Dermis microvascular lymphatic vessel endothelial cell (primary cell): ENCODE results near the gene RGS6. TPM values are rescaled to one million over a fixed set of nuclear protein-coding genes. Genes with fewer than 3 reads are reported as not detected.

ENCODE experiments used
- DNase-seq, 2 donors: peaks; one replicate each; pipeline versions ENCODE4 v3.0.0 to v3.0.0-alpha.2; 2010; ENCODE audit warnings: low read depth in 2 of 2
- total RNA-seq: library from RNA; depleted of rRNA; stranded (reverse); fragments of >200 nt; gene quantifications from 2 replicates; pipeline ENCODE4 v1.2.1, GENCODE V29; 2014

Gene RGS6
- total RNA-seq, 1 donor from 2014 or later = not detected

DNA sequence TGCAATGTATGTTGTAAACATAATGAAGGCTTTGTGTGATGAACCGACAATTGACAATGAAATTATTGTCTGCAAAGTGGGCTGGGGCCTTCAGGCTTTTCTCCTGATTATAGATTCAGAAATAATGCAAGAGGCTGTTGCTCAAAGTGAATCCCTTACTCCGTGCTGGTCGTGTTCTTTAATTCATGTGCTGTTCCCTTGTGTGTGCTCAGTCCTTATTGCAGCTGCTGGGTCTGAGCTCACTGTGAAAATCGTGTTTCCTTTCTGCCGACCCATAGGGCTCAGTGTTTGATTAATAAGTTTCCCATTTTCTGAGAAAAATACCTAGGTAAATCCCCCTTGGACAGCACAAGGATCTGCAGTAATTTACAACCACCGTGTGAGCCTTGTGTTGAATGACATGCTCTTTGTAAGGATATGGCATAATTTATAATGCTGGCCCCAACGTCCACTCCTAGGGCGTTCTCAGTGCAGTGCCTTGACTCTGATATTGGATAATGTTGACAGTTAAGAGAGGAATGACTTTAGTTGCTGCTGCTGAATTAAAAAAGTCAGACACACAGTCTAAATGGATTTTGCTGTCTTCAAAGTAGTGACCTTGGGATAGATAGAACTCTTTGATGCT, 81.6 kb downstream of the RGS6 start:
- DNase-seq = no peak

DNA sequence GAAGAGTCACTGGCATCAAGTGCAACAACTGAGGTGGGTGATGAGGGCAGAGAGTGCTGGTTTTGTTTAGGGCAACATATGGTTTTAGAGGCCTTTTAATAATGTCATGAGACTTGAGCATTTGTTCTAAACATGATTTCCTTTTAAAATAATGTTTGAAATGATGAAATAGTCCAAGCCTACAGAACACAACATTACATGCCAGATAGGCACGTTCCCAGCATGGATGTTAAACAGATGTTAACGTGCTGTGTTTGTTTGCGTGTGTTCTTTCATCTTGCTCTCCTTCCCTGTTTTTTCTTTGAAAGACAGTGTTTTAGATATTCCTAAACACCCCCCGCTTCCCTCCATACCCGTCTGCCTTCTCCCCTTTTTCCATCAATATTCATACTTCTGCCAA, 82.3 kb downstream of the RGS6 start:
- DNase-seq = no peak

DNA sequence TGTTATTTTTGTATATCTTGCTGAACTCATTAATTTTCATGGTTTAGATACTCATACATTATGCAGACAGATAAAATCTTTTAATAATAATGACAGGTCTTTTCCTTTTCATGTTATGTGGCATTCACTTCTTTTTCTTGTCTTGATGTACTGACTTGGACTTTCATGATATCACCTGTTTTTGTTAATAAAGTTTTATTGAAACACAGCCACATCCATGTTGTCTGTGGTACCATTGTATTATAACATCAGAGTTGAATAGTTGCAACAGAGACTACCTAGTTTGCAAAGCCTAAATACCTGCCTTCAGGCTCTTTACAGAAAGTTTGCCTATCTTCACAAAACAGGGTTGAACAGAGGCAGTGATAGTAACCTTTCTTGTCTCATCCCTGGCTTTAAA, 85.1 kb downstream of the RGS6 start:
- DNase-seq = no peak

- no peak for DNase-seq
Measured at GRCh38 chr14:72023128-72024042, 91.2 kb downstream of the RGS6 start.

GRCh38 chr14:72024043-72024407, 91.8 kb downstream of the RGS6 start:
- DNase-seq = peak in 1 of 2 donors; percentile 17

DNA sequence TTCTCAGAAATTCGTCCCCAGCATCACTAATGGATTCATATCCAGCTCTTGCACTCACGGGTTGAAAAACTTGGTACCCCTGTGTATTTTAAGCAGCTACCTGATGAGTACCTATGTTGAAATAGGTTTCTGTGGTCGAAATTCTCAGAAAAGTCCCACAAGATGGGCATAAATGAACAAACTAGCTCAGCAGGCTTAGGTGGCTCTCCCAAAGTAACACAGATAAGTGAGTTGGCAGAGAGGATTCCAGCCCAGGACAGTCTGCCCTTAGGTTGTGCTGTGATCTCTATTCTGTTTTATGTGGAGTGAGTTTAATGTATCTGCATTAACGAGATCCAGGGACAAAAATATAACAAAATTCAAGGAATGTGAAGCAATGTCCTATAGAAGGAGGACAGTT, 92.3 kb downstream of the RGS6 start:
- no peak for DNase-seq

GRCh38 chr14:72026536-72026935, 94.3 kb downstream of the RGS6 start:
- no peak for DNase-seq

DNA sequence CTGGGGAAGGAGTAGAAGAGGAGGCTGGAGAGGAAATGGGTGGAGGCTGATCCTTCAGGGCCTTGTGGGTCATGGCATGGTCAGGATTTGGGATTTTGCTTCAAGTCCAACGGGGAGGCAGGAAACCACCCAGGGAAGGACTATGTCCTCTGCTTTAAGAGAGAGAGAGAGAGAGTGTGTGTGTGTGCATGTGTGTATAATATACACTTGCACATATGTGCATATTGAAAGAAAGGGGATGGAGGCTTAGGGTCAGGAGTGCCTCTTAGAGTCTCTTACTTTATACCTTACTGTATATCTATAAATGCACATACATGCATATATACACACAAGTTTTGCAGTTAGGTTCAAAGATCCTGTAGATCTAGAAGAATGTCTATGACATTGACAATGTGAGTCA, 94.8 kb downstream of the RGS6 start:
- no peak for DNase-seq

- no peak for DNase-seq
Measured at GRCh38 chr14:72033365-72033764, 101.1 kb downstream of the RGS6 start.

DNA sequence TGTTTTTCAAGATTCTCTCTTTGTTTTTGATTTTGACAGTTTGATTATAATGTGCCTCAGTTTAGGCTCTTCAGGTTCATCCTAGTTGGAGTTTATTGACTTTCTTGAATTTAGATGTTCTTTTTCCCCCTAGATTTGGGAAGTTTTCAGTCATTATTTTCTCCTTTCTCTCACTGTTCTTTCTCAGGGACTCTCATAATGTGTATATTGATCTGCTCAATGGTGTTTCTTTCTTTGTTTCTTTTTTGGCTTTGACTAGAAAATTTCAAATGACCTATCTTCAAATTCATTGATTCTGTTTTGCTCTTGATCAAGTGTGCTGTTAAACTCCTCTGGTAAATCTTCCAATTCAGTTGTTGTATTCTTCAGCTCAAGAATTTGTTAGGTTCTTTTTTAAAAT, 108.3 kb downstream of the RGS6 start:
- DNase-seq = no peak

- DNase-seq = no peak
Measured at GRCh38 chr14:72045271-72045670, 113.0 kb downstream of the RGS6 start.

DNA sequence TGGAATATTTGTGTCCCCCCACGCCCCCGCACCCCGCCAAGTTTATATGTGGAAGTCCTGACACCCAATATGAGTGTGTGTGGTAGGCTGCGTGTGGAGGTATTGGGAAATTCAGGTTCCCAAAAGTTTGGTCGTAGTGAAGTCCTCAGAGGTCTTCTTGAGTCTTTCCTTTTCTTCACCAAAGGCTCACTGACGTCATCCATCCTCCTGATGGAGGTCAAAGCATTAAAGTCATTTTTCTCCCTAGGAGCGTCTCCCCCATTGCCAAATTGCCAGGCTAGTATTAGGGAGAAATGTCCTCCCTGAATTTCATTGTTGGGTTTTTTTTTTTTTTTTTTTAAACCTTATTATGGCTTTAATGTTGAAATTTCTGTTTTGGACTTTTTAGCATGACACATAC, 113.7 kb downstream of the RGS6 start:
- DNase-seq = no peak

DNA sequence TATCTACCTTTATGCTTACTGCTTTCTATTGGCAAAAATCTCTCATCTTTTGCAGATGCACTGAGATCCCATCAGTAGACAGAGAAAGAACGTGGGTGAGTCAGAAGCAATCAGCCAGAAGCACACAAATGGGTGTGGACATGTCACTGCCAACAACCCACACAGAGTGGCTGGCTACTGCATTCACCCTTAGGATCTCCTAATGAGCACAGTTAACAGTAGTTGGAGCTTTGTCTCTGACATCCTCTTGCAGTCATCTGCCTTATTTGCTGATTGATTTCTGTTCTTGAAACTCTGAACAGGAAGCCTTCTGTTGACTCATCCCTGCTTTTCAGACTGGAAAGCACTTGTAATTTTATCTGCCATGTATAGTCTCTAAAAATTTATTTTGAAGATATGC, 117.2 kb downstream of the RGS6 start:
- DNase-seq = no peak

GRCh38 chr14:72052356-72052755, 120.1 kb downstream of the RGS6 start:
- no peak for DNase-seq

- DNase-seq = no peak
Measured at GRCh38 chr14:72053651-72054050, 121.4 kb downstream of the RGS6 start.

GRCh38 chr14:72054911-72055310, 122.7 kb downstream of the RGS6 start:
- no peak for DNase-seq

DNA sequence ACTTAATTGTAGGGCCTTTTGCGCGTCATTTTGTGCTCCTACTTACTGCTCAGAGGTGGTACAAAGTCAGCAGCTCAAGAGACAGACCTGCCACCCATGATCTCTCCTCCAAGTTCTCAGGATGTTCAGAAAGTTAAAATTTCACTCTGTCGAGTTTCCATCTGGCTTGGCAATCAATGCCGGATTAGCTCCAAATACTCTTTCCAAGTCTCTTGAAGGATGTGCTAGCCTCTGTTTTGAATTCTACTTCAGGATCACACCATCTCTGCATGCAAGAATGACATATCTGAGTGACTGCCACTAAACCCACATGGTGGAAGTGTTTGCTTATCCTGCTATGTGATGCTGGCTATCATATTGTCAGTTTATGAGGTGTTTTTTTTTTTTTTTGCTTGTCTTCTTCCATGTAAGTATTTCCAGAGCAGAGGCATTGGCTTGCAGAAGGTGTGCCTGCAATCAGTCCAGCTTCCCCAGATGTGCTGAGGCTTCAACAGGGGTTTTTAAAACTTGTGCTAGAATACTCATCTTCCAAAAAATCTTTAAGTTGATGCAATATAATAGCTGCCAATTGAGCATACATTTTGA, 125.6 kb downstream of the RGS6 start:
- no peak for DNase-seq

- DNase-seq = no peak
Measured at GRCh38 chr14:72060460-72060859, 128.2 kb downstream of the RGS6 start.

DNA sequence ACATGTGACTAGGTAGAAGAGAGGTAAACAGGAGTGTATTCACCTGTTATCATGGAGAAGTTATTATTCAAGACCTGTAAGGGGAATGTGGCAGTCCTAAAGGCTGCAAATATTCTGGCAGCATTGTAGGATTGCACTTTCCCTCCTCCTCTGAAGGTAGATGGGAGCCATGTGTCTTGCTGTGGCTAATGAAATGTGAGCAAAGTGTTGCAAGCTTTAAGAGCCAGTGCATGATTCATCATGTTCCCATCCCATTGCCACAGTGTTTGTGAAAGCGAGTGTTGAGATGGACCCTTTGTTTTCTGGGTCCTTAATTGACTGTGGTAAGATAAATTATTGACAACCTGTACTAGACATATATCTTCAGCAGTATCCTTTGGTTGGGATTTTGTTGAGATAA, 128.7 kb downstream of the RGS6 start:
- no peak for DNase-seq

- no peak for DNase-seq
Measured at GRCh38 chr14:72061718-72062117, 129.5 kb downstream of the RGS6 start.

GRCh38 chr14:72063761-72064282, 131.6 kb downstream of the RGS6 start:
- DNase-seq = no peak

DNA sequence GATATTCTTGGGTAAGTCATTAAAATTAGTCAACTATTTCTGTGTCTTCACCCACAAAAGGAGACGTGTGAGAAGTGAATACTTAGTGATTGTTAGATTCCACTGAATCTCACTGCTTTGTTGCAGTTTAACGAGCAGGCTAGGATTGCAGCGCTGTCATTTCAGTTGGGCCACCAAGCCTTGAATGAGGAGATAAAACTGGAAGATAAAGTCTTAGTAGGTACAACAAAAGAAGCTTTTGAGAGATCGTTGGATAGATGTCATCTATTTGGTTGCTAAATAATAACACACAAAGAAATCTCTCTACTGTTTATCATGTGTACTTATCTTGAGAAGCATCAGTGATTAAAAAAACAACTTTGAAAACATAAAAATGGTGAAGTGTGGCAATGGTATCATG, 132.3 kb downstream of the RGS6 start:
- DNase-seq = no peak

DNA sequence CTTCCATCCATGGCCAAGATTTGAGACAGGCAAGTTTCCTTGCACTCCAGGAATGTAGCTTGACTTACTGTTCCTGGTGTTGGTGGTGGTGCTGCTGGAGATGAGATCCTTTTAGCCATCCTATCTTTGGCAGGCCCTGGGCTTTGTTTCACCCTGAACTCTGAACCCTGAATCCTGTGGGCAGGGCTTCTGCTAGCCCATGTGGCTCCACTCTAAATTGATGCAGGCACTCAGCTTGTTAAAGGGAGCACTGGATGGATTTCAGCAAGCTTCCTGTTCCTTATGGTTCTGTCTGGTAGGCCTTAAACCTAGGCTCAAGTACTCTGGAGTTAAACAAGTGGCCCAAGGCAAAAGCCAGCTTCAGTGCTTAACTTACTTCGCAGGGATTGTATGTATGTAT, 138.2 kb downstream of the RGS6 start:
- DNase-seq = no peak
